Measurements from ENCODE around the gene TAF11L2. TPM values are rescaled to one million over a fixed set of nuclear protein-coding genes. Genes with fewer than 3 reads are reported as not detected.

The TAF11L2 gene
- total RNA-seq, 4 donors from 2014 or later = not detected

Small RNA genes within 50 kb of the gene (small RNA-seq; reads per million reads assigned to genes)
- 0 reads per million in 4 donors for gene AC106774.3

Other genes with a start within 250 kb of the TAF11L2 start
- not detected for gene TAF11L3, start 20.1 kb downstream of the TAF11L2 start, total RNA-seq
- not detected for gene TAF11L4, start 23.6 kb downstream of the TAF11L2 start, total RNA-seq
- gene TAF11L5, start 27.0 kb downstream of the TAF11L2 start, total RNA-seq = not detected
- not detected for gene TAF11L6, start 30.4 kb downstream of the TAF11L2 start, total RNA-seq
- gene TAF11L7, start 87.5 kb downstream of the TAF11L2 start, total RNA-seq = not detected
- gene TAF11L8, start 92.7 kb downstream of the TAF11L2 start, total RNA-seq = not detected
- gene TAF11L9, start 96.2 kb downstream of the TAF11L2 start, total RNA-seq = not detected
- gene TAF11L10, start 99.6 kb downstream of the TAF11L2 start, total RNA-seq = not detected
- not detected for gene TAF11L11, start 106.0 kb downstream of the TAF11L2 start, total RNA-seq
- gene TAF11L12, start 112.2 kb downstream of the TAF11L2 start, total RNA-seq = not detected
- gene TAF11L13, start 133.9 kb downstream of the TAF11L2 start, total RNA-seq = not detected
- gene TAF11L14, start 136.2 kb downstream of the TAF11L2 start, total RNA-seq = not detected

Data from gastroesophageal sphincter (tissue), 4 donors.